NCI-H1436 (cell line): ENCODE measurements around the gene MED23.

Experiments used
- DNase-seq: peaks from one replicate; lab custom pipeline; 2025; lab: John Stamatoyannopoulos, UW

MED23 gene

GRCh38 chr6:131627724-131628682 is at the start of gene MED23:
MED23 (minus strand) TSS chr6:131628242; CDS start chr6:131628049, 193 bp downstream.
- peak; percentile 91 for DNase-seq

GRCh38 chr6:131673184-131673583 is 45.1 kb upstream of the MED23 start:
- DNase-seq = no peak

- no peak for DNase-seq
Observed at GRCh38 chr6:131669891-131670290, 41.8 kb upstream of the MED23 start.

GRCh38 chr6:131663578-131664165 is 35.6 kb upstream of the MED23 start:
- no peak for DNase-seq

- DNase-seq = no peak
Observed at GRCh38 chr6:131660195-131660594, 32.2 kb upstream of the MED23 start.

- DNase-seq = no peak
Observed at GRCh38 chr6:131658287-131658686, 30.2 kb upstream of the MED23 start.

- DNase-seq = no peak
Observed at GRCh38 chr6:131657630-131658111, 29.6 kb upstream of the MED23 start.

- DNase-seq = no peak
Observed at GRCh38 chr6:131657222-131657621, 29.2 kb upstream of the MED23 start.

- DNase-seq = no peak
Observed at GRCh38 chr6:131656667-131657066, 28.6 kb upstream of the MED23 start.

- DNase-seq = no peak
Observed at GRCh38 chr6:131655951-131656350, 27.9 kb upstream of the MED23 start.

- no peak for DNase-seq
Observed at GRCh38 chr6:131655387-131655786, 27.3 kb upstream of the MED23 start.

GRCh38 chr6:131654326-131654725 is 26.3 kb upstream of the MED23 start:
- DNase-seq = no peak

- no peak for DNase-seq
Observed at GRCh38 chr6:131652472-131652871, 24.4 kb upstream of the MED23 start.

- no peak for DNase-seq
Observed at GRCh38 chr6:131651782-131652181, 23.7 kb upstream of the MED23 start.

GRCh38 chr6:131646249-131646670 is 18.2 kb upstream of the MED23 start:
- DNase-seq = no peak

GRCh38 chr6:131645846-131646245 is 17.8 kb upstream of the MED23 start:
- no peak for DNase-seq

- DNase-seq = no peak
Observed at GRCh38 chr6:131644921-131645320, 16.9 kb upstream of the MED23 start.

- no peak for DNase-seq
Observed at GRCh38 chr6:131643855-131644460, 15.9 kb upstream of the MED23 start.

- no peak for DNase-seq
Observed at GRCh38 chr6:131642987-131643611, 15.1 kb upstream of the MED23 start.

- DNase-seq = no peak
Observed at GRCh38 chr6:131642565-131642964, 14.5 kb upstream of the MED23 start.

GRCh38 chr6:131641554-131641953 is 13.5 kb upstream of the MED23 start:
- no peak for DNase-seq

- no peak for DNase-seq
Observed at GRCh38 chr6:131640576-131640975, 12.5 kb upstream of the MED23 start.
